Parathyroid adenoma (tissue), 2 donors: ENCODE results near the gene PEX11B.

Source experiments
- H2AFZ ChIP-seq: fragments of 300-600 bp; sonication (generic); one replicate; pipeline ENCODE4 v1.7.0; 2017; ENCODE audit warnings: antibody characterized with exemption, mild to moderate bottlenecking
- H3K27ac ChIP-seq: fragments of 300-600 bp; sonication (generic); one replicate; pipeline ENCODE4 v1.7.0; 2017
- H3K27me3 ChIP-seq: fragments of 300-600 bp; sonication (generic); one replicate; pipeline ENCODE4 v1.7.0; 2017; ENCODE audit warnings: low read length; ENCODE audit not compliant: control insufficient read depth, insufficient read depth
- H3K36me3 ChIP-seq: fragments of 300-600 bp; sonication (generic); one replicate; pipeline ENCODE4 v1.7.0; 2017; ENCODE audit warnings: low read length; ENCODE audit not compliant: control insufficient read depth, insufficient read depth
- H3K4me1 ChIP-seq: fragments of 300-600 bp; sonication (generic); one replicate; pipeline ENCODE4 v1.7.0; 2017; ENCODE audit warnings: control low read depth
- H3K4me2 ChIP-seq: fragments of 300-600 bp; sonication (generic); one replicate; pipeline ENCODE4 v1.7.0; 2017; ENCODE audit warnings: low read length
- H3K4me3 ChIP-seq: fragments of 300-600 bp; sonication (generic); one replicate; pipeline ENCODE4 v1.7.0; 2017; ENCODE audit warnings: low read depth, low read length
- H3K79me2 ChIP-seq: fragments of 300-600 bp; sonication (generic); one replicate; pipeline ENCODE4 v1.7.0; 2017; ENCODE audit warnings: control low read depth
- H3K9ac ChIP-seq: fragments of 300-600 bp; sonication (generic); one replicate; pipeline ENCODE4 v1.7.0; 2017; ENCODE audit warnings: mild to moderate bottlenecking
- H3K9me3 ChIP-seq: fragments of 300-600 bp; sonication (generic); one replicate; pipeline ENCODE4 v1.7.0; 2017; ENCODE audit warnings: low read length; ENCODE audit not compliant: control insufficient read depth
- CTCF ChIP-seq: fragments of 300-600 bp; sonication (generic); IDR thresholded peaks from one replicate; pipeline ENCODE4 v1.7.0; 2017; ENCODE audit warnings: antibody characterized with exemption, mild to moderate bottlenecking
- donor health status: primary hyperparathyroidism.

The PEX11B gene

GRCh38 chr1:145957443-145958319 is 39.2 kb upstream of the PEX11B start, which contains the start of gene LIX1L:
Gene LIX1L (minus strand): TSS chr1:145958017. CDS start chr1:145957927, 90 bp downstream.
- TF ChIP-seq CTCF = no peak
- peak within 1 kb of the TSS; percentile 71 for H2AFZ ChIP-seq
- peak within 1 kb of the TSS; percentile 84 for H3K4me2 ChIP-seq
- H3K27ac ChIP-seq = peak within 1 kb of the TSS; percentile 83
- no peaks in the 10 kb centered on the region for H3K27me3 ChIP-seq
- H3K79me2 ChIP-seq = peaks cover 3% of the 10 kb centered on the region
- H3K9me3 ChIP-seq = no peaks in the 10 kb centered on the region
- no peaks in the 10 kb centered on the region for H3K36me3 ChIP-seq
- no peak within 1 kb of the TSS for H3K9ac ChIP-seq
- H3K4me1 ChIP-seq = peaks cover 5% of the 10 kb centered on the region
- peak within 1 kb of the TSS; percentile 55 for H3K4me3 ChIP-seq

- Histone ChIP-seq H3K36me3 (no peaks in the 10 kb centered on the region), H3K4me1 (peaks cover 5% of the 10 kb centered on the region), H2AFZ (peak overlapping the region; percentile 71), H3K27me3 (no peaks in the 10 kb centered on the region), H3K9me3 (no peaks in the 10 kb centered on the region), H3K27ac (peak overlapping the region; percentile 83), H3K4me3 (peak overlapping the region; percentile 55), H3K4me2 (peak overlapping the region; percentile 84), H3K79me2 (peaks cover 3% of the 10 kb centered on the region), H3K9ac (no peak overlapping the region)
- no peak for TF ChIP-seq CTCF
Measured at GRCh38 chr1:145956781-145957442, 38.4 kb upstream of the PEX11B start.

- H3K27ac ChIP-seq = peak overlapping the region; percentile 83
- H3K36me3 ChIP-seq = no peaks in the 10 kb centered on the region
- H3K27me3 ChIP-seq = no peaks in the 10 kb centered on the region
- TF ChIP-seq CTCF = no peak
- no peaks in the 10 kb centered on the region for H3K9me3 ChIP-seq
- no peak overlapping the region for H2AFZ ChIP-seq
- H3K4me1 ChIP-seq = peaks cover 5% of the 10 kb centered on the region
- peak overlapping the region; percentile 55 for H3K4me3 ChIP-seq
- H3K79me2 ChIP-seq = peaks cover 7% of the 10 kb centered on the region
- H3K9ac ChIP-seq = no peak overlapping the region
- H3K4me2 ChIP-seq = peak overlapping the region; percentile 84
Measured at GRCh38 chr1:145956361-145956760, 37.8 kb upstream of the PEX11B start.

GRCh38 chr1:145955436-145955835 is 36.9 kb upstream of the PEX11B start:
- H3K4me2 ChIP-seq = no peak overlapping the region
- no peak overlapping the region for H3K4me3 ChIP-seq
- H3K9me3 ChIP-seq = no peaks in the 10 kb centered on the region
- no peak overlapping the region for H3K9ac ChIP-seq
- H3K79me2 ChIP-seq = peaks cover 4% of the 10 kb centered on the region
- no peaks in the 10 kb centered on the region for H3K36me3 ChIP-seq
- H3K27me3 ChIP-seq = no peaks in the 10 kb centered on the region
- no peak overlapping the region for H3K27ac ChIP-seq
- H2AFZ ChIP-seq = no peak overlapping the region
- TF ChIP-seq CTCF = no peak
- H3K4me1 ChIP-seq = peaks cover 5% of the 10 kb centered on the region
